Subcutaneous abdominal adipose tissue (tissue), 5 donors: ENCODE results near the gene RELN.

ENCODE experiments used
- H3K27ac ChIP-seq: one replicate; pipeline ENCODE4 v1.7.0; 2013; ENCODE audit warnings: low read depth, mild to moderate bottlenecking, inconsistent platforms, low read length, moderate library complexity
- H3K27me3 ChIP-seq, 5 donors: one replicate each; pipeline ENCODE4 v1.7.0; 2013; ENCODE audit warnings: low read length in 5 of 5, inconsistent platforms in 1 of 5; ENCODE audit not compliant: control insufficient read depth in 5 of 5, insufficient read depth in 4 of 5
- H3K36me3 ChIP-seq, 5 donors: one replicate each; pipeline ENCODE4 v1.7.0; 2013; ENCODE audit warnings: low read length in 5 of 5; ENCODE audit not compliant: control insufficient read depth in 5 of 5, insufficient read depth in 5 of 5
- H3K4me1 ChIP-seq, 5 donors: one replicate each; pipeline ENCODE4 v1.7.0; 2013; ENCODE audit warnings: low read length in 5 of 5, mild to moderate bottlenecking in 3 of 5, moderate library complexity in 1 of 5; ENCODE audit not compliant: control insufficient read depth in 5 of 5, insufficient read depth in 5 of 5
- H3K4me3 ChIP-seq, 5 donors: one replicate each; pipeline ENCODE4 v1.7.0; 2013; ENCODE audit warnings: low read length in 5 of 5, low read depth in 1 of 5
- H3K9ac ChIP-seq, 5 donors: one replicate each; pipeline ENCODE4 v1.7.0; 2013; ENCODE audit warnings: low read length in 5 of 5, mild to moderate bottlenecking in 4 of 5, moderate library complexity in 3 of 5
- H3K9me3 ChIP-seq, 5 donors: one replicate each; pipeline ENCODE4 v1.7.0; 2013; ENCODE audit warnings: low read length in 5 of 5; ENCODE audit not compliant: control insufficient read depth in 5 of 5
- donor health status: healthy.
- donor health status: healthy.
- donor health status: healthy.
- donor health status: healthy.
- donor health status: healthy.

RELN gene

DNA sequence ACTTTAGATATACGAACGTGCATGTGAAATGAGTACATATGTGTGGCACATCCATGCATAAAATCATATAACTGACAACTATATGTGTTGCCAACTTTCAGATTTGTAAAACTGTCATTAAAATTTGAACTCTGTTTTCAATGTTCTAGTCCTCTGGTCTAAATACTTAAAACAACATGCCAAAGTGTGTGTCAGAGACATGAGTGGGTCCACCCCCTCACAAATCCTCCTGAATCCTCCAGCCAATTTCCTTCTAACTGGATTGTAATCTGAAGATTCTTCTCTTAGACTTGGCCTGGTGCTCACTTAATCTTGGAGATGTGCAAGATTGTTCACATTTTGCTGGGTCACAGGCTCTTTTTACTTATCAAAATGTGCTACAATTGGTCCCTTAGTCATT is 184.1 kb downstream of the RELN start:
- no peaks in the 10 kb centered on the region for H3K4me1 ChIP-seq
- no peaks in the 10 kb centered on the region for H3K36me3 ChIP-seq
- H3K27me3 ChIP-seq = no peaks in the 10 kb centered on the region
- no peak overlapping the region for H3K9ac ChIP-seq
- no peak overlapping the region for H3K27ac ChIP-seq
- peaks cover 0 to 3% (median 0%) of the 10 kb centered on the region in 5 donors for H3K9me3 ChIP-seq
- H3K4me3 ChIP-seq = no peak overlapping the region

DNA sequence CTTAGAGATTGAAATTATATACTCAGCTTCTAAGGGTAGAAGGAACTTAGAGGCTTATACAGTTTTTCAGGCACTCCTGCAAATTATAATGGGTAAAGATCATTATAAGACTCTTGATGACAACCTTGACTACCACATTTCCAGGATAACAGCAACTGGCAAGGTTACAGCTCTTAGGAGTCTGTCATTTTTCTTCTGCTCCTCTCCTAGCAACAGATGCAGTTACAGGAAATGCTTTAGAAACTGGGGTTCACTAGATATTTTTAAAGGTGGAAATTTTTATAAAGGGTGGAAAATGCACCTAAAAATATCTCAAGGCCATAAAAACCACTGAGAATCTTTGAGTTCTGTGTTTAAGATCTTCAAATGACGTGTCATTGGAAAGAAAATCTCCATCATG is 185.8 kb downstream of the RELN start:
- Histone ChIP-seq H3K4me3 (no peak overlapping the region), H3K27ac (no peak overlapping the region), H3K36me3 (no peaks in the 10 kb centered on the region), H3K9me3 (no peaks in the 10 kb centered on the region), H3K27me3 (no peaks in the 10 kb centered on the region), H3K4me1 (no peaks in the 10 kb centered on the region), H3K9ac (no peak overlapping the region)

DNA sequence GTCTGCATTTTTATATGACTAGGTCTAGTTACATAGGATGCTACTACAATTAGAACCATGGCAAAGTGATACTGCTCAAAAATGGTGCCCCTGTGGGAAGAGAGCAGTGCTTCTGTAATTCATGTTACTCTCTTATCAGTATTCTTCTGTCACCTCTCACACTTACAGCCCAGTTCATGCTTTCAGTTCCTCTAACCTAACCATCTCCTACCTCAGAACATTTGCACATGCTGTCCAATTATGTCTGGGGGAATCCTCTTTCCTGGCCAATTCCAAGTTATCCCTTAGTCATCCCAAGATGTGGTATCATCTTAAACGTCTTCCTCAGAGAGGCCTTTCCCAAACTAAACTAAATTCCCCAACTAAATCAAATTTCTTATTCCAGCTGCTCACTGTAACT is 190.2 kb downstream of the RELN start:
- Histone ChIP-seq H3K9ac (no peak overlapping the region), H3K9me3 (no peaks in the 10 kb centered on the region), H3K27me3 (no peaks in the 10 kb centered on the region), H3K4me1 (no peaks in the 10 kb centered on the region), H3K4me3 (no peak overlapping the region), H3K27ac (no peak overlapping the region), H3K36me3 (no peaks in the 10 kb centered on the region)

DNA sequence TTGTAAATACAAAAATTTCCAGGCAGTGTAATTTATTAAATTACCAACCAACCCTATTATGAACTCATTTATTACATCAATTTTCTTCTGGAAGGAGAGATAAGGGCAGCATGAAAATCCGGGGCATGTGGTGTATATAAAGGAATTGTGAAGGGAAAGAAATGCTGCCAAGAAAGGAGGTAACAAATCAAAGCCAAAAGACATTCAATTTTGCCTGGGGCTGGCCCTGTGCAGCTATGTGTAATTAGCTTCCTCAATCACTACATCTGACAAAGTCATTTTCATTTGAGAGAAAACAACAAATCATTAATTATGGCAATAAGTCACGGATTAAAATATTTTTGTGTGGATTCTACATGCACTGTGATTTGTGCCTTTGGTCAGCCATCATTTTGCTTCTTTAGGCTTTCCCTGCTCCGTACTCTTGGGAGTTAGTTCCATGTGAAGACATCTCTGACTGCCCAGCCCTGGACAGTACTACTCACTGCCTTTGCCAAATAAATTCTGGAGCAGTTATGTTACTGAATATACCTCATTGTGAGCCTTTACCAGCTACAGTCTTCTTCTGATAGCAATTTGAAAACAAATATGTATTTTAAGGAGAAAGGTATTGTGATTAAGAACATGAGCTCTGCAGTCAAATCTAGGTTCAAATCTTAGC is 191.7 kb downstream of the RELN start:
- Histone ChIP-seq H3K4me1 (no peaks in the 10 kb centered on the region), H3K4me3 (no peak overlapping the region), H3K27me3 (no peaks in the 10 kb centered on the region), H3K9me3 (no peaks in the 10 kb centered on the region), H3K36me3 (no peaks in the 10 kb centered on the region), H3K9ac (no peak overlapping the region), H3K27ac (no peak overlapping the region)

DNA sequence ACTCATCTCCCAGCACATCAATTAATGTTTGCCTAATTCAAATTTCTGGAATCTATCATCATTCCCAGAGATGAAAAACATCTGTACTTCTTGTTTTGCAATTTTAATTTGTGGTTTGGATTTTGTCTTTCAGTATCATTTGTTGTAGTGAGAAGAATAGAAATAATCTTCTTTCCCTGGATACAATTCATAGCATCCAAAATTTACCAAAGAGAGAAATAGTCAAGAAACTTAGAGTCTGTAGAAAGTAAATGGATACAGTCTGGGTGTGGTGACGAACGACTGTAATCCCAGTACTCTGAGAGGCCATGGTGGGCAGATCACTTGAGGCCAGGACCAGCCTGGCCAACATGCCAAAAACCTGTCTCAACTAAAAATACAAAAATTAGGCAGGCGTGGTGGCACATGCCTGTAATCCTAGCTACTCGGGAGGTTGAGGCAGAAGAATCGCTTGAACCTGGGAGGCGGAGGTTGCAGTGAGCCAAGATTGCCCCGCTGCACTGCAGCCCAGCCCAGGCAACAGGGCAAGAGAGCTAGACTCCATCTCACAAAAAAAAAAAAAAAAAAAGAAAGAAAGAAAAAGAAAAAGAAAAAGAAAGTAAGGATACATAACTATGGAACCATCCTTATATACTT is 193.0 kb downstream of the RELN start:
- Histone ChIP-seq H3K36me3 (no peaks in the 10 kb centered on the region), H3K9ac (no peak overlapping the region), H3K4me3 (no peak overlapping the region), H3K4me1 (no peaks in the 10 kb centered on the region), H3K27ac (no peak overlapping the region), H3K9me3 (peaks cover 0 to 5% (median 3%) of the 10 kb centered on the region in 5 donors), H3K27me3 (no peaks in the 10 kb centered on the region)

DNA sequence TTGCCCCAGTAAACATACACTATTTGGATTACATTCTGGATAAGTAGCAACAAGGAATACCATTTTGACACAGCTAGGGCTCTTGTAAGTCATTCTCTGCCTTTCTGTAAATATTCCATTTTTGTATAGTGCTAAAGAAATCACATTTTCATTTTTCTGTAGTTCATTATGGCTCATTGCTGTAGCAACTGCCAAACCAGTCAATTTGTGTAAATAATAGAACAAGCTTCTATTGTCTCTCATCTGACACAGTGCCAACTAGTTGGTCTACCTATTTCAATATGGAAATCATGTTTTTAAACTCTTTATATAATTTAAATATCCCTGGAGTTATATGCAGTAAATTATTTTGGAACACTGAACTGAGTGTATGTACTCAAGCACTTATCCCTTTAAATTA is 193.7 kb downstream of the RELN start:
- Histone ChIP-seq H3K36me3 (no peaks in the 10 kb centered on the region), H3K27me3 (no peaks in the 10 kb centered on the region), H3K9ac (no peak overlapping the region), H3K4me1 (no peaks in the 10 kb centered on the region), H3K4me3 (no peak overlapping the region), H3K27ac (no peak overlapping the region), H3K9me3 (peaks cover 0 to 5% (median 3%) of the 10 kb centered on the region in 5 donors)

DNA sequence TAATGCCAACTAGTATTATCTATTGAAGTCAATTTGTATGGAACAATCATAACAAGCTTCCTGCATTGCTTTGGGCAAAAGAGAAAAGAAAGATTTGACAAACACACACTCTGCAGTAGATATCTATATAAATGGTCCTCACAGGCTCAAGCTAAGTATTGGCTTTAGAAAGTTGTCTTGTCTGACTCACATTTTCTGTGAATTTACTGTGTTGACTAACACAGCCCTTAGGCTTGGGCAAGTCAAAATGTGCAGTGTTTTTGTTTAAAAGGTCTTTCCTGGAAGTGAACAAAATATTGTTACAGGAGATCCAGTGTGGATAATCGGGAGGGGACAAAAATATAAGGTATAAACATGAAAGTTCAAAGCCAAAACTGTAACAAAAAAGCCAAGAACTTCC is 194.4 kb downstream of the RELN start:
- Histone ChIP-seq H3K36me3 (no peaks in the 10 kb centered on the region), H3K9ac (no peak overlapping the region), H3K9me3 (peaks cover 0 to 5% (median 3%) of the 10 kb centered on the region in 5 donors), H3K4me3 (no peak overlapping the region), H3K4me1 (no peaks in the 10 kb centered on the region), H3K27ac (no peak overlapping the region), H3K27me3 (no peaks in the 10 kb centered on the region)

DNA sequence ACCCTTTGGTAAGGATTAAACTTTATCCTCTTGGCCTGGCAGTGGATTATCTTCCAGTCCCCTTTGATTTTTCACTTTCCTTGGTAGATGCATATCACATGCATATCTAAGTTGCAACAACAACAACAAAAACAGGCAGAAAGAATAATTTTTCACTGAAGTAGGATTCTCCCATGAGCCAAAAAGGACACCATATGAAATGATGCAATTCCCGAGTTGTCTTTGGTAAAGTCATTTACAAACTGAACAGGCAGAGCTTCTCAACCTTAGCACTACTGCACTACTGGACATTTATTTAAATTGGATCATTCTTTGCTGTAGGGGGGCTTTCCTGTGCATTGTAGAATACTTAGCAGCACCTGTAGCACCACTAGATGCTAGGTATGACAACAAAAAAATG is 195.0 kb downstream of the RELN start:
- H3K27me3 ChIP-seq = no peaks in the 10 kb centered on the region
- H3K27ac ChIP-seq = no peak overlapping the region
- H3K36me3 ChIP-seq = no peaks in the 10 kb centered on the region
- H3K9ac ChIP-seq = no peak overlapping the region
- no peak overlapping the region for H3K4me3 ChIP-seq
- no peaks in the 10 kb centered on the region for H3K4me1 ChIP-seq
- H3K9me3 ChIP-seq = peaks cover 0 to 5% (median 3%) of the 10 kb centered on the region in 5 donors

DNA sequence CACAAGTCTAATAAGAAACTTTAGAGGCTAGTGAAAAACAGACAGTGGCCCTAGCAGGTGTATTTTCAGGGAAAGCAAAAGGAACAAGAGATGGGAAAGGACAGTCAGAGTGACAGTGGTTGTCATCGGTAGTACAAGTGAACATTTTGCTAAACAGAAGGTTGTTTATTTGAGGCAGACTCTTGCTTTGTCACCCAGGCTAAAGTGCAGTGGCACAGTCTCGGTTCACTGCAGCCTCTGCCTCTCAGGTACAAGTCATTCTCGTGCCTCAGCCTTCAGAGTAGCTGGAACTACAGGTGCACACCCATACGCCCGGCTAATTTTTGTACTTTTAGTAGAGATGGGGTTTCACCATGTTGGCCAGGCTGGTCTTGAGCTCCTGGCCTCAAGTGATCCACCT is 195.8 kb downstream of the RELN start:
- H3K9me3 ChIP-seq = peaks cover 0 to 5% (median 3%) of the 10 kb centered on the region in 5 donors
- no peaks in the 10 kb centered on the region for H3K4me1 ChIP-seq
- H3K4me3 ChIP-seq = no peak overlapping the region
- H3K27ac ChIP-seq = no peak overlapping the region
- no peaks in the 10 kb centered on the region for H3K27me3 ChIP-seq
- no peaks in the 10 kb centered on the region for H3K36me3 ChIP-seq
- no peak overlapping the region for H3K9ac ChIP-seq

DNA sequence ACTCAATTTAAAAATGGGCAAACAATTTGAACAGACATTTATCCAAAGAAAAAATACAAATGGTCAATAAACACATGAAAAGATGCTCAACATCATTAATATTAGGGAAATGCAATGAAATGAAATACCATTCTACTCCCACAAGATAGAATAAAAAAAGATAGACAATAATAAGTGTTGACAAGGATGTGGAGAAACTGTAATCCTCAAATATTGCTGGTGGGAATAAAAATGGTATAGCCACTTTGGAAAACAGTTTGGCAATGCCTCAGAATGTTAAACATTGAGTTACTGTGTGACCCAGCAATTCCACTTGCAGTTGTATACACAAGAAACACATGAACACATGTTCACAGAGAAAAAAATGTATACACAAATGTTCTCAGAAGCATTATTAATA is 197.6 kb downstream of the RELN start:
- no peak overlapping the region for H3K27ac ChIP-seq
- peaks cover 0 to 5% (median 3%) of the 10 kb centered on the region in 5 donors for H3K9me3 ChIP-seq
- H3K4me1 ChIP-seq = no peaks in the 10 kb centered on the region
- H3K9ac ChIP-seq = no peak overlapping the region
- no peaks in the 10 kb centered on the region for H3K27me3 ChIP-seq
- no peak overlapping the region for H3K4me3 ChIP-seq
- H3K36me3 ChIP-seq = no peaks in the 10 kb centered on the region
